ENCODE data around the gene ESRRA.

- TF ChIP-seq ZNF384 (IDR thresholded peaks at IDR 0.05) (no peak), TARDBP (IDR thresholded peaks at IDR 0.05) (no peak), ELF4 (IDR thresholded peaks at IDR 0.05) (no peak), FOXM1 (IDR thresholded peaks at IDR 0.05; ENCODE audit: borderline replicate concordance) (no peak), SUZ12 (IDR thresholded peaks at IDR 0.05) (no peak), L3MBTL2 (conservative IDR thresholded peaks at IDR 0.05) (no peak), FOXA1 (IDR thresholded peaks at IDR 0.05) (no peak), CTBP1 (IDR thresholded peaks at IDR 0.05; ENCODE audit: borderline replicate concordance) (no peak), ARNT (IDR thresholded peaks at IDR 0.05) (no peak), NFRKB (IDR thresholded peaks at IDR 0.05) (no peak), HDGF (IDR thresholded peaks at IDR 0.05; ENCODE audit: borderline replicate concordance) (no peak), BHLHE40 (IDR thresholded peaks at IDR 0.05; ENCODE audit: borderline replicate concordance) (no peak), SP1 (IDR thresholded peaks at IDR 0.05) (no peak), LEF1 (IDR thresholded peaks at IDR 0.05; ENCODE audit: borderline replicate concordance) (no peak)
Observed at GRCh38 chr11:64327993-64328392, 22.7 kb downstream of the ESRRA start.

All from HEK293T (cell line).